Mesothelial cell of epicardium (in vitro differentiated cells): ENCODE measurements around the gene UBE2M. TPM values are rescaled to one million over a fixed set of nuclear protein-coding genes. Genes with fewer than 3 reads are reported as not detected.

Experiments used
- DNase-seq, 2 experiments: peaks; one replicate each; pipeline ENCODE4 v3.0.0; 2021; ENCODE audit warnings: low spot score in 2 of 2; ENCODE audit not compliant: unreplicated experiment in 2 of 2
- H3K27ac Mint-ChIP-seq: 2 replicates; pipeline ENCODE4 v1.8.0; 2021; ENCODE audit warnings: mixed read lengths
- H3K27me3 Mint-ChIP-seq: 2 replicates; pipeline ENCODE4 v1.8.0; 2021; ENCODE audit warnings: low read depth, mixed read lengths
- H3K36me3 Mint-ChIP-seq: 2 replicates; pipeline ENCODE4 v1.8.0; 2021; ENCODE audit warnings: mixed read lengths
- H3K4me1 Mint-ChIP-seq: 2 replicates; pipeline ENCODE4 v1.8.0; 2021; ENCODE audit warnings: mixed read lengths
- H3K4me3 Mint-ChIP-seq: 2 replicates; pipeline ENCODE4 v1.8.0; 2021; ENCODE audit warnings: mild to moderate bottlenecking, moderate library complexity, mixed read lengths
- H3K9me3 Mint-ChIP-seq: 2 replicates; pipeline ENCODE4 v1.8.0; 2021; ENCODE audit warnings: mixed read lengths
- total RNA-seq: library from RNA; stranded (reverse); gene quantifications from 3 replicates; pipeline ENCODE4 v1.2.1, GENCODE V29; 2021
- TF ChIP-seq, protein P1 (sequence below): fragments of 200-600 bp; sonication (generic); IDR thresholded peaks from one replicate; pipeline ENCODE4 v1.5.0; 2021; ENCODE audit warnings: antibody characterized with exemption; ENCODE audit not compliant: unreplicated experiment

The UBE2M gene
- total RNA-seq, 1 donor from 2014 or later, result 73.4 TPM

DNA sequence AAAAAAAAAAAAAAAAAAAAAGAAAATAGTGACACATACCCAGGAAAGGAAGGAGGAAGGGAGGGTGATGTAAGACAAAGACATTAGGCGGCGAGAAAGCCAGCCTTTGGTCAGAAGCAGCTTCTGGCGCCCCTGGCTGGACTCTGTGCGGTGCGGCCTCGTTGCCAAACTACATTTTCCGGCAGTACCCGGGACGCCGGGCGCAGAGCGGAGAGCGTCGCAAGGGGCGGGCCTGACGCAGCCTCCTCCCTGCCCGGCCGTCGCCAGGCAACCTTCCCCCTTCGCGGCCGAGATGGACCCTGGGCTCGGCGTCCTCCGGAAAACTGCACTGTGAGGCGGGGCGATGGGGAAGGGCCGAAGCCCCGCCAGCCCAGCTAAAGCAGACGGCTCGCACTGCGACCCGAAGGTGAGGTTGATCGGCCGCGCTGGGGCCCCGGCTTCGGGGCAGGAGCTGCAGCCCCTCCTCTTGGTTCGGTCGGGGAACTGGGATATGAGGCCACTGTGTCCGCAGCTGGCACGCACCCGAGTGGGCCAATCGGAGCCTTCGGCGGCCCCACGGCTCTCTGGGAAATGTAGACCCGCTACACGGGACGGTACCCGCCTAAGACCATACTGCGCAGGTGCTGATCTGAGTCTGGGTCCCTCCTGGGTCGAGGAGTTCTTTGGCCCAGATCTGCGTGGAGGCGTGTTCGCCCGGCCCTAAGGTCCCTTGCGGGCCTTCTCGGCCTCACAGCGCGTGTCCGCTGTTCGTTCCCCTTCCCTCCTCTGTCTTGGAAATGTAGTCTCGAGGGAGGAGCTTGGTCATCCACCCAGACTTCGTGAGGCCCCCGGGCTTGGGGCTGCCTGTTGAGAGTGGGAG, 17.0 kb upstream of the UBE2M start:
- Mint-ChIP-seq H3K4me3 (peak overlapping the region; percentile 98), H3K27me3 (no peaks in the 10 kb centered on the region), H3K9me3 (no peaks in the 10 kb centered on the region), H3K27ac (peak overlapping the region; percentile 98), H3K4me1 (peaks cover 22% of the 10 kb centered on the region), H3K36me3 (no peaks in the 10 kb centered on the region)
- TF ChIP-seq, protein P1, sequence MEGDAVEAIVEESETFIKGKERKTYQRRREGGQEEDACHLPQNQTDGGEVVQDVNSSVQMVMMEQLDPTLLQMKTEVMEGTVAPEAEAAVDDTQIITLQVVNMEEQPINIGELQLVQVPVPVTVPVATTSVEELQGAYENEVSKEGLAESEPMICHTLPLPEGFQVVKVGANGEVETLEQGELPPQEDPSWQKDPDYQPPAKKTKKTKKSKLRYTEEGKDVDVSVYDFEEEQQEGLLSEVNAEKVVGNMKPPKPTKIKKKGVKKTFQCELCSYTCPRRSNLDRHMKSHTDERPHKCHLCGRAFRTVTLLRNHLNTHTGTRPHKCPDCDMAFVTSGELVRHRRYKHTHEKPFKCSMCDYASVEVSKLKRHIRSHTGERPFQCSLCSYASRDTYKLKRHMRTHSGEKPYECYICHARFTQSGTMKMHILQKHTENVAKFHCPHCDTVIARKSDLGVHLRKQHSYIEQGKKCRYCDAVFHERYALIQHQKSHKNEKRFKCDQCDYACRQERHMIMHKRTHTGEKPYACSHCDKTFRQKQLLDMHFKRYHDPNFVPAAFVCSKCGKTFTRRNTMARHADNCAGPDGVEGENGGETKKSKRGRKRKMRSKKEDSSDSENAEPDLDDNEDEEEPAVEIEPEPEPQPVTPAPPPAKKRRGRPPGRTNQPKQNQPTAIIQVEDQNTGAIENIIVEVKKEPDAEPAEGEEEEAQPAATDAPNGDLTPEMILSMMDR, result no peak
- peak; percentile 76 to 87 for DNase-seq

DNA sequence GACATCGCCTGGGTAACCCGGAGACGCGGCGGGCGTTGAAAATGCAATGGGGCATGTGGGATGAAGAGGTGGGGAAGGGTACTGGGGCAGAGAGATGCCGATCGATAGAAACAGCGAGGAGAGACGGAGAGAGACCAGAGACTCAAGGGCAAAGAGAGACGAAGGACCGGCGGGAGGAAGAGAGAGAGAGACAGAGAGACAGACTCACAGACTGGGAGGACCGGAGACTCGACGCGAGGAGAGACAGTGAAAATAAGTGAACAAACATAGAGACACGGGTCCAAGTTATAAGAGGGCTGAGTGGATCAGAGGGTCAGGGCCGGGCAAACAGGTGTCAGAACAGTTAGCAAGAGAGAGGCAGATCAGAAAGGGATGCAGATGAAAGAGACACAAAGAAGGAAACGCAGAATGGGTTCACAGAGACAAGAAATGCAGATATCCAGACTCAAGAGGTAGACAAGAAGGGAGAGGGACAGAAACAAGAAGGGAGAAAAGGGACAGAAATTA, 15.3 kb upstream of the UBE2M start:
- Mint-ChIP-seq H3K27me3 (no peaks in the 10 kb centered on the region), H3K4me3 (peak overlapping the region; percentile 98), H3K4me1 (peaks cover 22% of the 10 kb centered on the region), H3K27ac (peak overlapping the region; percentile 98), H3K36me3 (no peaks in the 10 kb centered on the region), H3K9me3 (no peaks in the 10 kb centered on the region)
- no peak for DNase-seq
- TF ChIP-seq, protein P1, result no peak

DNA sequence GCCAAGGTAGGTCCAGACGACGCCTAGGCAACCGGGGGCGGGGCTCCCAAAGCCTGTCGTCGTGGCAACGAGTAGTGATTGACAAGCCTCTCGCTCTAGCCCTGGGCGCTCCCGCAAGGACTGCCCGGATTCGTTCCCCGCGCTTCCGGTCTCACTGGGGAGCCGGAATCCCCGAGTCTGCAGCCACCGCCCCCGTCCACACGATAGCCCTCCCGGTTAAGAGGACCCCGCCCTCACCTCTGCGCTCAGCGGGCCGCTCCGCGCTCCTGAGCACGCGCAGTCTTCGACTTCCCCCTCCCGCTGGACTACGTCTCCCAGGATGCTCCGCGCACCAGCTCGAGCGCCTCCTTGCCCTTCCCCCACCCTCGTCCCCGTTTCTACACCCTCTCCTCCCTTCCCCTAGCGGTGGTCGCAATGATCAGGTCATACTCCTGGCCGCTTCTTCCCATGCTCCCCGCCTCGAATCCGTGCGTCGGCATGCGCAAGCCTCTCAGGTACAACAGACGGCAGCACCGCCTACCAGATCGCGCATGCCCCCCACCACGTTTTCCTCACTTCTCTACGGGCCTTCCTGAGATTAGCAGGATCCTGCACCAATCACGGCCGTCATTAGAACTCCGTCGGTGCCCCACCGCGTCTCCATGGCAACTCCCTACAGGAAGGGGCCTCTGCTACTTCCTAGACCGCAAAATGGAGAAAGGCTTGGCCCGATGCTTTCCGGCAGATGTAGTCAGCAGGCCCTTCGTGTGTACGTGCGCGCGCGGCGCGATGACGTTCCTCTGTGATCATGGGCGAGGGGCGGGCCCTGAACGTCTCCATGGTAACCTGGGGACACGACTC, 14.6 kb upstream of the UBE2M start, which contains the start of gene MZF1:
Gene MZF1 (minus strand): TSS at position 518 of the 840 bp plus-strand sequence. CDS start 1,946 bp downstream, outside the sequence.
- peaks cover 1% of the 10 kb centered on the region for H3K36me3 Mint-ChIP-seq
- H3K27ac Mint-ChIP-seq, result peak within 1 kb of the TSS; percentile 98
- peak within 1 kb of the TSS; percentile 98 for H3K4me3 Mint-ChIP-seq
- H3K4me1 Mint-ChIP-seq, result peaks cover 22% of the 10 kb centered on the region
- TF ChIP-seq, protein P1, result peak; percentile 17
- DNase-seq, result peak; percentile 97 to 98
- H3K27me3 Mint-ChIP-seq, result no peaks in the 10 kb centered on the region
- H3K9me3 Mint-ChIP-seq, result no peaks in the 10 kb centered on the region

DNA sequence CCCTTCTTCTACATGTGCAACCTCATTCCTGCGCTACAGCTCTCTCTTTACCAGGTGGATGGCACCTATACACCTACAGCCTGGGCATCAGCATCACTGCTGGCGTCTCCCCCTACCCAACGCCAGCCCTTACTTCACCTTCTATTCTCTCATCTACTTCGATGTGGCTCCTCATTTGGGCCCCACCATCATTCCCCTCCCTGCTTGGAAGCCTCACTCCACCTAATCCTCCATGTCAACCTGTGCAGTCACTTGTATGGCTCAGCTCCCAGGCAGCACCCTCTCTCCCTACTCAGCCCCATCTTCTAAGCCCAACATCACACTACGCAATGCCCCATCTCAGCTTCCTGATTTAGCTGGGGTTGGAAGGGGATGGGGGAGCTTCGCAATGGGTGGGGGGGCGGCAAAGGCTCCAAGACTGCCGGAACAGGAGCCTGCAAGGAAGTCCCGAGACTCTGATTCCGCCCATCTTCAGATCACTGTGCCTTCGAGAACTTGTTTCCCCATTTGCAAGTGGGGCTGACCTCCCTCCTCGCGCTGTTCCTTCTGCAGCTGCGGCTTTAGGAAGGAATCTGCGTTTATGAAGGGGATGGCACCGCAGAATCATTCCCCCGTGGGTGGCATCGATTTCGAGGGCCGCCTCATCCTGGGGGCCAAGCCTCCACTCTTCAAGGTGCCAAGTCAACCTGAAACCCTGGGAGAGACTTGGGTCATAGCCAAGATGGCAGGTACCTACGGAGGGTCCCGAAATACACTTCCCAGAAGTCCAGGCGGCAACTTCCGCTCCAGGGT, 13.8 kb upstream of the UBE2M start:
- no peak for DNase-seq
- Mint-ChIP-seq H3K9me3 (no peaks in the 10 kb centered on the region), H3K4me3 (peak overlapping the region; percentile 98), H3K27ac (peak overlapping the region; percentile 98), H3K4me1 (peaks cover 22% of the 10 kb centered on the region), H3K27me3 (no peaks in the 10 kb centered on the region), H3K36me3 (peaks cover 1% of the 10 kb centered on the region)
- TF ChIP-seq, protein P1, result no peak

DNA sequence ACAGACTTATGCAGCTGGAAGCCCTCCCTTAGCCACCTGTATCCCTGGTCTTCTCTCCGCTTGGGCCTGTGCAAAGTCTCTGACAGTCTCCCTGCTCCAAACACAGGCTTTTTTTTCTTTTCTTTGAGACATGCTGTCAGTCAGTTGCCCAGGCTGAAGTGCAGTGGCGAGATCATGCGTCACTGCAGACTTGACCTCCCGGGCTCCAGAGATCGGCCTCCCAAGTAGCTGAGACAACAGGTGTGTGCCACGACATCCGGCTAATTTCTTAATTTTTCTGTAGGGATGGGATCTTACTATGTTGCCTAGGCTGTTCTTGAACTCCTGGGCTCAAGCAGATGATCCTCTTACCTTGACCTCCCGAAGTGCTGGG, 13.2 kb upstream of the UBE2M start:
- Mint-ChIP-seq H3K36me3 (peaks cover 1% of the 10 kb centered on the region), H3K4me1 (peaks cover 22% of the 10 kb centered on the region), H3K27me3 (no peaks in the 10 kb centered on the region), H3K27ac (peak overlapping the region; percentile 98), H3K9me3 (no peaks in the 10 kb centered on the region), H3K4me3 (peak overlapping the region; percentile 98)
- TF ChIP-seq, protein P1, result no peak
- no peak for DNase-seq
